ENCODE results near the gene COQ4.
A peak's percentile ranks its signal among the peaks of the same experiment; 100 is the strongest.
"Not testable (repeated sequence)": the region's sequence is repeated elsewhere in the genome, so short reads cannot be mapped to it uniquely, and the experiment has no call there.

COQ4 gene

GRCh38 chr9:128304136-128304970, 18.3 kb upstream of the COQ4 start:
- no peak for DNase-seq

GRCh38 chr9:128304971-128305288, 17.7 kb upstream of the COQ4 start:
- DNase-seq: no peak

DNA sequence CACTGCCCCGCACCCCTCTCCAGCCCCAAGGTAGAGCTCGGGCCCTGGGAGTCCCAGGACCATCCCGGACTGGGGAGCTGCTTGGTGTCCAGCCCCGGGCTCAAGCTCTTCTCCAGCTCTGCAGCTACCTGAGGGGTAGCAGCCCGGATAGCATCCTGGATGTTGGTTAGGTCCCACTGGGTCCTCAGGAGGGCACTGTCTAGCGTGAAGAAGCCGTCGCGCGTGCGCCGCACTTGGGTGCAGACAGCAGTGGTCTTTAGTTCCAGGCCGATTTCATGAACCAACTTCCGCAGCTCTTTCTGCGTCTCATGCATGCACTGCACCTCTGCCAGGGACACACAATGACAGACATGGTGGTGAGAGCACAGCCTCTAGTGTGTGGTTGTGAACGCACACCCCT, 13.1 kb upstream of the COQ4 start:
- DNase-seq: no peak

DNA sequence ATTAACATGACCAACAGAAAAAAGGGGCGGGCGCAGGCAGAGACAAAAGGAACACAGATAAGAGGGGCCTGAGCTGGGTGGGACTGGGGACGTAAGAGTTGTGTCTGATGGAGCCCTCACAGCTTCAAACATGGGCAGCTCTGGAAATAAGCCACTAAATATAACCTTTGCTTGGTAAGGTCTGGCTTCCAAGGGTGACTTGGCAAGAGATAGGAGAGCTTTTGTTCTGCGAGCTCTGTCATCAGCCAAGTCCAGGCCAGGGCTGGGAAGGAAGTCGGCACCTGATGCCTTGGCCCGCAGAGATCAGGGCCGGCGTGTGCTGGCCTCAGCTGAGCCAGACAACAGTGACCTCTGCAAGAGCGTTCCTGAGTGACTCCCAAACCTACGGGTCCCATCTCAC, 12.2 kb upstream of the COQ4 start:
- no peak for DNase-seq

- DNase-seq: no peak
These were observed 7.9 kb upstream of the COQ4 start for GRCh38 chr9:128314697-128315096.

DNA sequence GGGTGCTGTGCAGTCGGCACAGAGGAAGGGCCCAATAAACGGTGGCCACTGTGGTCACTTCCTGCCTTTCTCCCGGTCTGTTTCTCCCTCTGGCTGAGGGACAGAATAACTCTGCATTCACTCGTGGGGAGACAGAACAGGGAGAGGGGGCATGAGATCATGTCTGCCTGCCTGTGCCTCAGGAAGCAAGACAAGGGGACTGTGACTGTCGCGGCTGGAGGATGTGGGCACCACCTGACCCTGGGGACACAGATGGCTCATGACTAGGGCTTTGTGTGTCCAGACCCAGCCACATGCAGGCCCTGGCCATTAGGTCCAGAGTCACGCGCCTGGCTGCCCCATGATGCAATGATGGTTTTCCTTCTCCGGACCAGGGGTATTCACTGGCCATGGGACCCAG, 6.2 kb upstream of the COQ4 start:
- no peak for DNase-seq

DNA sequence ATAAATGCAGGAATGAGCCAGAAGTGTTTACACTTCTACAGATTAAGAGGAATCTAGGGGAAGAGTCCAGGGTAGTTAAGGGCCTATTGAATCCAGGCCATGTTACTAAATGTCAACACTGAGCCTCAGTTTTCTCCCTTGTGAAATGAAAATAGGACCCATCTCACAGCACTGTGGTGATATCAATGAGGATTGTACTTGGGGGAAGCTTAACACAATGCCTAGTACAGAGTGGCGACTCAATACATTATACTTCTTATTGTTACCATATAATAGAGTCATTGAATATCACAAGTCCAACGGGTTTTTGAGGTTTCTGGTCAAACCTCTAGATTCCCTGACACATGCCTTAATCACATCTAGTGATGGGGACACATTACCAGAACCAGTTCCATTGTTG, 5.0 kb upstream of the COQ4 start:
- no peak for DNase-seq

- DNase-seq: no peak
These were observed 1.3 kb upstream of the COQ4 start for GRCh38 chr9:128321343-128321742.

- no peak for DNase-seq
These were observed 698 bp upstream of the COQ4 start for GRCh38 chr9:128321879-128322403.

DNA sequence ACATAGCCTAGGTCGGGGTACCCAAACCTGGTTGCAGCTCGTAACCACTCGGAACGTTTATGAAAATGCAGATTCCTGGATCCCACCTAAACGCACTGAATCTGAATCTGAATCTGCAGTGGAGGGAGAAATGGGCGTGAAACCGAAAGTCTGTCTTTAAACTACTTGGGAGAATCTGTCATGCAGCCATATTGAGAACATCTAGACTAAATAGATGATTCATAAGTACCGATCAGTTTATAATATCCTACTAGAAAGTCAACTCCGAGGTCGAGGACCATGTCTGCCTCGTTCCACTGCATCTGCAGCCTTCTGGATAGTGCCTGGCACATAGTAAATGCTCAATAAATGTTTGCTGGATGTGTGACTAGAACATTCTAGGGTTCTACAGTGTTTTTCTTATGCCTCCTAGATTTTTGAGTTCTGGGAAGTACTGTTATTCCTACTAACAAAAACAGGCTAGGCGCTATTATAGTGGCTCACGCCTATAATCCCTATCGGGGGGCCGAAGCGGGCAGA, 632 bp downstream of the COQ4 start:
- DNase-seq: no peak

DNA sequence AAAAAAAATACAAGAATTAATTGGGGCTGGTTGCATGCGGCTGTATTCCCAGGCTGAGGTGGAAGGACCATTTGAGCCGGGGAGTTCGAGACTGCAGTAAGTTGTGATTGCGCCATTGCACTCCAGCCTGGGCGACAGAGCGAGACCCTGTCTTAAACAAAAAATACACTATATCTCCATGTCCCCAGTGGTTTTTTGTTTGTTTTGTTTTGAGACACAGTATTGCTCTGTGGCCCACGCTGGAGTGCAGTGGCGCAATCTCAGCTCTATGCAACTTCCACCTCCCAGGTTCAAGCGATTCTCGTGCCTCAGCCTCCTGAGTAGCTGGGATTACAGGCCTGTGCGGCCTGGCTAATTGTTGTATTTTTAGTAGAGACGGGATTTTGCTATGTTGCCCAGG, 1.2 kb downstream of the COQ4 start:
- no peak for DNase-seq

GRCh38 chr9:128324401-128324800, 1.8 kb downstream of the COQ4 start:
- no peak for DNase-seq

DNA sequence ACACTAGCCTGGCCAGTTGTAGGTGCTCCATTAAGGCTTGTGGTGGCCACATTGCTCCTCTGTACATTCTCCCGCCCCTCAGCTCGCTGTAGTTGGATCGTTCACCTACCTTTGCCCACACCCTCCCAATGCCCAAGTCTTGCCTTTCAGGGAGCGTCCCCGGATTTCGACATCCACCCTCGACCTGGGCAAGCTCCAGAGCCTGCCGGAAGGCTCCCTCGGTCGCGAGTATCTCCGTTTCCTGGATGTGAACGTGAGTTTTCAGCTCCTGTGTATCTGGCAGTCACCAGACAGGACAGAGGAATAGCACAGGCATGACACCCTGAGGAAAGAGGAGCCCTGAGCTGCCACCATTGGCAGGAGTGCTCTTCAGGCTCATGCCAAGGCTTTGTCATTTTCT, 3.0 kb downstream of the COQ4 start:
- DNase-seq: no peak

DNA sequence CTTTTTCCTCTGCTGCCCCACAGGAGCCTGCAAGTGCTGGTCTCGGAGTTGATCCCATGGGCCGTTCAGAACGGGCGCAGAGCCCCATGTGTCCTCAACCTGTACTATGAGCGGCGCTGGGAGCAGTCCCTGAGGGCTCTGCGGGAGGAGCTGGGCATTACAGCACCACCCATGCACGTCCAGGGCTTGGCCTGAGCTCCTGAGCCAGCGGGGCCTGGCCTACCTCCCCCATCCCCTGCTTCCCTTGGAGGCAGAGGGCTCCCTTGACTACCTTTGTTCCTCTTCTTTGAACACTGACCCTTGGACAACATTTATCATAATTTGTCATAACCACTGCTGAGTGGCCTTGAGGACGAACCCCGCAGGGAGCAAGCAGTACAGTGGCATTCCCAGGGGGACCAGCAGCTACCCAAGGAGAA, 10.8 kb downstream of the COQ4 start:
- no peak for DNase-seq

- no peak for DNase-seq
These were observed 12.5 kb downstream of the COQ4 start for GRCh38 chr9:128335161-128335560.

DNA sequence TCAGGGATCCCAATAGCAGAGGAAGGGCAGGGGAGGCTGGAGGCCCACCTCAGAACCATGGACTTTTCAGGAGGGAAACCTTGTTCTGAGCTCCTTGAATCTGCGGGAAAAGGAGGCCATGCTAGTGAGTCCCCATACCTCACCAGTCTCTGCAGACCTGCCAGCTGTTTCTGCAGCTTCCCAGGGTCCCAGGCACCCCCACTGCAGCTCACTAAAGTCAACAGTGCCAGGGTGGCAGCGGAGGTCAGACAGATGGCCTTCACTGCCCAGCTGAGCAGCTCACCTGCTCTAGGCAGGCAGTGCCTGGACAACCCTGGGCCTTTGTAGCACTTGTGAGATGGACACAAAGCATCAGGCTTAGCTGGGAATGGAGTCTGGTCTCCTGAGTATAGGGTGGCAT, 13.3 kb downstream of the COQ4 start:
- no peak for DNase-seq

- DNase-seq: no peak
These were observed 15.3 kb downstream of the COQ4 start for GRCh38 chr9:128337936-128338335.

GRCh38 chr9:128338852-128339614, 16.4 kb downstream of the COQ4 start:
- DNase-seq: not testable (repeated sequence)

GRCh38 chr9:128339761-128340690, 17.4 kb downstream of the COQ4 start, which contains the start of gene SLC27A4:
TSS of gene SLC27A4 (plus strand) at chr9:128340527. CDS start at chr9:128343133, 2,606 bp downstream.
- DNase-seq: peak; percentile 86

GRCh38 chr9:128340691-128341434, 18.2 kb downstream of the COQ4 start:
- DNase-seq: no peak

DNA sequence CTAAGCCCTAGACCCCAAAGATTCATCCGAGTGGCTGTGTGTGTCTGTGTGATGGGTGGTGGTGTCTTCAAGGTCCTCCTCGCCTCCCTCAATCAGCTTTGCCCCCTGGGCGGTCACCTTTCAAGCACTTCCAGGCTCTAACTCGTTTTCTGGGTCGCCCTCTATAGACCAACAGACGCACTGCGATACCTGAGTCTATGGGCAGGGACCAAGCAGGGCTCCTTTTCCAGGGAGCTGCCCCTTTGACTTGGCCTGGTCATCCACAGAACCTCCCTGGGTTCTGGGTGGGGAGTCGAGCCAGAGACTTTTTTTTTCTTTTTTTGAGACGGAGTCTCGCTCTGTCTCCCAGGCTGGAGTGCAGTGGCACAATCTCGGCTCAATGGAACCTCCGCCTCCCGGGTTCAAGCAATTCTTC, 18.8 kb downstream of the COQ4 start:
- DNase-seq: peak; percentile 78

Data from CD4-positive, alpha-beta T cell treated with Interleukin-10 for 1 hour (primary cell).